GM19455 (cell line): ENCODE measurements around the gene OR2T4.

Source experiments
- ATAC-seq: cut with Tn5 transposase; IDR thresholded peaks from one replicate; pipeline ENCODE4 v1.9.1; 2021; ENCODE audit not compliant: unreplicated experiment

OR2T4 gene, protein sequence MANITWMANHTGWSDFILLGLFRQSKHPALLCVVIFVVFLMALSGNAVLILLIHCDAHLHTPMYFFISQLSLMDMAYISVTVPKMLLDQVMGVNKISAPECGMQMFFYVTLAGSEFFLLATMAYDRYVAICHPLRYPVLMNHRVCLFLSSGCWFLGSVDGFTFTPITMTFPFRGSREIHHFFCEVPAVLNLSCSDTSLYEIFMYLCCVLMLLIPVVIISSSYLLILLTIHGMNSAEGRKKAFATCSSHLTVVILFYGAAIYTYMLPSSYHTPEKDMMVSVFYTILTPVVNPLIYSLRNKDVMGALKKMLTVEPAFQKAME

GRCh38 chr1:248361121-248361715 lies at the start of gene OR2T4:
OR2T4 (plus strand) TSS chr1:248361665; CDS start chr1:248361665, 0 bp downstream.
- no peak for ATAC-seq

DNA sequence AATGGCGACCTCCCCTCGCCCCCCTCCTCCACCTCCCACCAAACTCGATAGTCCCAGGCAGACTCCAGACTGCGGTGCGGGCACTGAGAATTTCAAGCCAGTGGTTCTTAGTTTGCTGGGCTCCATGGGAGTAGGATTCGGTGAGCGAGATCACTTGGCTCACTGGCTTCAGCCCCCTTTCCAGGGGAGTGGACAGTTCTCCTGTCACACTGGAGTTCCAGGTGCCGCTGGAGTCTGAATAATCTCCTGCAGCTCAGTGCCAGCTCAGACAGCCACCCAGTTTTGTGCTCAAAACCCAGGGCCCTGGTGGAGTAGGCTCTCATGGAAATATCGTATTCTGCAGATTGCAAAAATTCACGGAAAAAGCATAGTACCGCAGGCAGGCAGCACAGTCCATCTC lies 44.7 kb upstream of the OR2T4 start:
- ATAC-seq, result no peak

DNA sequence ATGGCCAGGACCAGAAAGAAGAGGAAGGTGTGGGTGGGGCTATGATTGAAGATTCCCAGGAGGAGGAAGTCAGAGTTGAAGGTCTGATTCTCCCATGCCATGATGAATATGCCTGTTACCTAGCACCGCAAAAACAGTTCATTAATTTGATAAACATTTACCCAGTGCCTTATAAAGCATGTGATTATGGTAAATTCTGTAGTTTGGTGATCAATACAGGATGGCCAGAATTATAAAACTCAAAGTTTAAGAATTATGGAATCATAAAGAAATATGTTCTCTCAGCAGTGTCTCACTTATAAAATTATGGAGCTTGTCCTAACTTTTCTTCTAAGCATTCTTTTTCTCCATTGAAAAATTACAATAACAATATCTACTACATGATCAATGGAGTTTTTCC lies 37.0 kb upstream of the OR2T4 start, which contains the start of gene OR2M7:
OR2M7 (minus strand) TSS at position 101 of the 400 bp plus-strand sequence; CDS start at position 101, 0 bp downstream.
- ATAC-seq, result no peak

- ATAC-seq, result no peak
These were observed 18.0 kb upstream of the OR2T4 start for GRCh38 chr1:248343451-248343850.

GRCh38 chr1:248348475-248348874 lies 13.0 kb upstream of the OR2T4 start, which contains the start of gene OR14C36:
OR14C36 (plus strand) TSS chr1:248348775; CDS start chr1:248348775, 0 bp downstream.
- no peak for ATAC-seq

GRCh38 chr1:248359415-248359814 lies 2.0 kb upstream of the OR2T4 start:
- no peak for ATAC-seq

- no peak for ATAC-seq
These were observed 5.1 kb downstream of the OR2T4 start for GRCh38 chr1:248366609-248367008.

DNA sequence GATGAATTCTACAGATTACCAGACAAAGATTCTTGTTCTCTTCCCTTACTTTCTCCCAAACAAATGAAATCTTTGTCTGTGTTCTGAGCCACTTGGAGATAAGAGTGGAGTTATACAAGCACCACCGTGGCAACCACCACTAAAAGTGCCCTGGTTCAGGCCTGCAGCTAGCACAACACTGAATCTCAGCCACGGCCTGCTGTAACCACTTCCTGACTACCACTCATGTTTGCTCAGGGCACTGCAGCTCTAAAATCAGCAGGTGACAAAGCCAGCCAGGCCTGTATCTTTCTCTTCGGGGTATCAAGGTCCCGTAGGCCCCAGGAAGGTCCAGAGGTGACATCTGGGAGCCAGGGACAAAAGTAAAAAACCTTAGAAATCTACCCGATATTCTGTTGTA lies 10.9 kb downstream of the OR2T4 start:
- ATAC-seq, result no peak

GRCh38 chr1:248373761-248374160 lies 12.3 kb downstream of the OR2T4 start:
- ATAC-seq, result no peak

DNA sequence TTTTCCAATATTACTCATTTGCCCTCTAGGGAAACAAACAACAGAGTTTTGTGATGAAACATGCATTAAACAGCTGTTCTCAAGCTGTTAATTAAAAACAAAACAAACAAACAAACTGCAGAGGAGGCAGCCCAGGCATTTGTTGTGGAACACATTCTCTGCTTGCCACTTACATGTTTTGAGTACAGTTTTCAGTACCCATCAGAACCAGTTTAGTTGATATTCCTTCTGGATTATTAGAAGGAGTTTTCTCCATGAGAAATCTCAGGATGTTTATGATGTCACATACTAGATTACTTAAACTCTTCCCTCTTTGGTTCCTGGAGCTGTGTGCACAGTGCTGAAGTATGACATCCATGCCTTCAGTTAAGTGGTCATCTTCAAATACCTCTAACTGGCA lies 14.0 kb downstream of the OR2T4 start, which contains the start of gene OR2T6:
OR2T6 (plus strand) TSS at position 301 of the 400 bp plus-strand sequence. CDS start 11,863 bp downstream, outside the sequence.
- no peak for ATAC-seq

DNA sequence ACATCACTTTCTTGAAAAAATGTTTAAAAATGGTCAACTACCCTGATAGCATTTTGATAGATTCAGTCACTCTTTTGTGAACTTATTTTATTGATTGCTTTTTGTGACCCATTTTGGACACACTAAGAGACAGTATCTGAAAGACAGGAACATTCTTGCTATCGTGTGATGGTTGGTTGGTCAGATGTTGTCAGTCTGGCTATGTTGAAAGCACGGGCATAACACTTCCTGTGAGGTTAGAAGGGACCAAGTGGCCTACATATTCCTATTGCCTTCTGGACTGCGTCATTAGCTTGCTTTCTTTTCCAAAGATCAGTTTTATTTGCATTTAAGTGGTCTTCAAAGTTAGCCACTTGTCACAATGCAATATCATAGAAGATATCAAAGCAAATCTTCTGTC lies 15.5 kb downstream of the OR2T4 start:
- ATAC-seq, result no peak

GRCh38 chr1:248380854-248381253 lies 19.4 kb downstream of the OR2T4 start:
- ATAC-seq, result no peak

DNA sequence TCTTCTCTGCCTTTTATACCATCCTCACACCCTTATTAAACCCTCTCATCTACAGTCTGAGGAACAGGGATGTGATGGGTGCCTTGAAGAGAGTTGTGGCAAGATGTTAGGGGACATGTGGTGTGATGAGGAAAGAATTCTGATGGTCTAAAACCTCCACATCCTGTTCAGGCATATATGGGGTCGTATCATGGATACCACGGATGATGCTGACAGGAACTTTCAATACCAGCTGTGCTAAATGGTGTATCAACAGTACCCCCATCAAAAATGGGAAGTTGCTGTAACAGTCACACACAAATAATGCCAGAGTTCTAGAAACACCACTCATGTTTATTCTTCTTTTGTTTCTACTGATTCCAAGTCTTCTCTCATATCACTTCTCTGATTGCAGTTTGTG lies 27.0 kb downstream of the OR2T4 start:
- ATAC-seq, result no peak

- no peak for ATAC-seq
These were observed 31.6 kb downstream of the OR2T4 start for GRCh38 chr1:248393050-248393449.

DNA sequence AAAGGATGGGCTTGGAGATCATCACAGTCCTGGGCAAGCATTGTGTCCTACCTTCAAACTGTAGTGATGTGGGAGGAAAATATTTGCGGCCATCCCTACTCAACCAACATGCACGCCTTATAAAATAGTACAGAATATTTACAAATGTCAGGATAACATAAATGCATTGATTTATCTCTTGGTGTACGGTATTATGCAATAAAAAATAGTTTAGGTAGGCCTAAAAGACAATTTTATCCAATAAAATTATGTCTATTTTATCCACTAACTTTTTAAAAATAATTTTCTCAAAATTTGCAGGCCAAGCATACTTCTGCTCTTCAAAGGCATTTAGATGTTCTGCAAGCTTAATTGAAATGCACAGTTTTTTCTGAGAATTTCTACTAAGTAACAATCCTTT lies 41.3 kb downstream of the OR2T4 start, which contains the start of gene OR2T1:
OR2T1 (plus strand) TSS at position 301 of the 400 bp plus-strand sequence. CDS start 3,100 bp downstream, outside the sequence.
- no peak for ATAC-seq

- no peak for ATAC-seq
These were observed 42.6 kb downstream of the OR2T4 start for GRCh38 chr1:248404024-248404423.

DNA sequence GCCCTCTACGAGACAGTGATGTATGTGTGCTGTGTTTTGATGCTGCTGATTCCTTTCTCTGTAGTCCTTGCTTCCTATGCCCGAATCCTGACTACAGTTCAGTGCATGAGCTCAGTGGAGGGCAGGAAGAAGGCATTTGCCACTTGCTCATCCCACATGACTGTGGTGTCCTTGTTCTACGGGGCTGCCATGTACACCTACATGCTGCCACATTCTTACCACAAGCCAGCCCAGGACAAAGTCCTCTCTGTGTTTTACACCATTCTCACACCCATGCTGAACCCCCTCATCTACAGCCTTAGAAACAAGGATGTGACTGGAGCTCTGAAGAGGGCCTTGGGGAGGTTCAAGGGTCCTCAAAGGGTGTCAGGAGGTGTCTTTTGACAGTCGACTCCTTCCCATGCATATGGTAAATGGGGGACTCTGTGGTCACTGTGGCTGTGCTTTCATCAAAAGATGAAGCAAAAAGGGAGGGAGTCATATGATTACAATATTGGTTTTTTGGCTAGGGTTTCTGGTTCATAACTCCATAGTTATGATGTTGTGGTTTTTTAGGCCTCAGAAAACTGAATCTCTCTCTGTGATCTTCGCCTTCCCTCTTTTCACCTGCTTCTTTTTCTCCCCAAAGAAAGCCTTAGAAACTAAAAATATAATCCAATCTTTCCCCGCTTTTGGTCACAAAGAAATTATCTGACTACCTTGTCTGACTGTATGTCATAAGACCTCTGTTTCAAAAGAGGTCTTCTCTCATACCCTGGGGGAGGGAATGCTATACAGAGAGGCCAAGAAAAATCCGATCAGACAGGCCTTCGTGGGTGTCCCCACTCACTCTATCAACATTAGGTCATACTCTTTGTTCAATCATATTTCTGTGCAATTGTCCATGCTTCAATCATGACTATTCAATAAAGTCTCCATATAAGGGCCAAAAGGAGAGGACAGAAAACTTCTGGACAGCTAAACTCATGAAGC lies 45.5 kb downstream of the OR2T4 start:
- ATAC-seq, result no peak
